Liver (tissue), 9 donors: ENCODE measurements around the gene CADM2. TPM values are rescaled to one million over a fixed set of nuclear protein-coding genes. Genes with fewer than 3 reads are reported as not detected.

ENCODE experiments used
- DNase-seq: peaks from one replicate; pipeline ENCODE4 v3.0.0-alpha.2; 2017; ENCODE audit warnings: low spot score
- H3K27ac ChIP-seq, 2 donors: one replicate each; pipeline ENCODE4 v1.7.0; 2013; ENCODE audit warnings: inconsistent platforms in 2 of 2, low read length in 2 of 2, control low read depth in 1 of 2, low read depth in 1 of 2, mild to moderate bottlenecking in 1 of 2
- H3K27me3 ChIP-seq, 4 donors: one replicate each; pipeline versions ENCODE4 v1.6.1 to v1.7.0; 2013; ENCODE audit warnings: low read length in 3 of 4, inconsistent platforms in 1 of 4, mild to moderate bottlenecking in 1 of 4, moderate library complexity in 1 of 4; ENCODE audit not compliant: control insufficient read depth in 4 of 4, insufficient read depth in 4 of 4
- H3K36me3 ChIP-seq, 4 donors: one replicate each; pipeline versions ENCODE4 v1.6.1 to v1.7.0; 2013; ENCODE audit warnings: low read length in 3 of 4, mild to moderate bottlenecking in 3 of 4, low read depth in 1 of 4, moderate library complexity in 1 of 4; ENCODE audit not compliant: control insufficient read depth in 4 of 4, insufficient read depth in 3 of 4
- H3K4me1 ChIP-seq, 4 donors: one replicate each; pipeline versions ENCODE4 v1.6.1 to v1.7.0; 2013; ENCODE audit warnings: low read length in 3 of 4, mild to moderate bottlenecking in 3 of 4, moderate library complexity in 1 of 4; ENCODE audit not compliant: control insufficient read depth in 4 of 4, insufficient read depth in 4 of 4
- H3K4me3 ChIP-seq, 3 donors: one replicate each; pipeline versions ENCODE4 v1.6.1 to v1.7.0; 2013; ENCODE audit warnings: low read length in 3 of 3, control low read depth in 1 of 3, low read depth in 1 of 3, mild to moderate bottlenecking in 1 of 3
- H3K9ac ChIP-seq, 2 donors: one replicate each; pipeline ENCODE4 v1.7.0; 2013; ENCODE audit warnings: low read length in 2 of 2, mild to moderate bottlenecking in 2 of 2, moderate library complexity in 2 of 2, control low read depth in 1 of 2, low read depth in 1 of 2
- H3K9me3 ChIP-seq, 4 donors: one replicate each; pipeline versions ENCODE4 v1.6.1 to v1.7.0; 2013; ENCODE audit warnings: low read length in 3 of 4; ENCODE audit not compliant: control insufficient read depth in 4 of 4
- EGR1 ChIP-seq, 2 donors: IDR thresholded peaks; 2 replicates each; pipeline ENCODE4 v1.6.1; 2016 to 2018; ENCODE audit warnings: antibody characterized with exemption in 2 of 2, low read depth in 2 of 2
- FOXA1 ChIP-seq: IDR thresholded peaks from 2 replicates; pipeline ENCODE4 v1.6.1; 2016; ENCODE audit warnings: antibody characterized with exemption
- FOXA2 ChIP-seq: IDR thresholded peaks from 2 replicates; pipeline ENCODE4 v1.6.1; 2016; ENCODE audit warnings: antibody characterized with exemption
- GABPA ChIP-seq, 2 donors: IDR thresholded peaks in 1 of 2; conservative IDR thresholded peaks in 1 of 2; 2 replicates each; pipeline ENCODE4 v1.6.1; 2016; ENCODE audit warnings: antibody characterized with exemption in 2 of 2, mild to moderate bottlenecking in 1 of 2, moderate library complexity in 1 of 2
- HNF4A ChIP-seq, 2 donors: conservative IDR thresholded peaks; 2 replicates each; pipeline ENCODE4 v1.6.1; 2016; ENCODE audit warnings: antibody characterized with exemption in 2 of 2, mild to moderate bottlenecking in 2 of 2
- HNF4G ChIP-seq: IDR thresholded peaks from 2 replicates; pipeline ENCODE4 v1.6.1; 2016; ENCODE audit warnings: antibody characterized with exemption
- JUND ChIP-seq, 2 donors: IDR thresholded peaks; 2 replicates each; pipeline ENCODE4 v1.6.1; 2016; ENCODE audit warnings: antibody characterized with exemption in 2 of 2
- NR2F2 ChIP-seq: IDR thresholded peaks from 2 replicates; pipeline ENCODE4 v1.6.1; 2016; ENCODE audit warnings: antibody characterized with exemption
- RAD21 ChIP-seq, 2 donors: IDR thresholded peaks; 2 replicates each; pipeline ENCODE4 v1.6.1; 2016; ENCODE audit warnings: antibody characterized with exemption in 2 of 2, mild to moderate bottlenecking in 2 of 2
- RXRA ChIP-seq, 2 donors: IDR thresholded peaks; 2 replicates each; pipeline ENCODE4 v1.6.1; 2017 to 2018; ENCODE audit warnings: antibody characterized with exemption in 2 of 2, mild to moderate bottlenecking in 1 of 2
- SP1 ChIP-seq: IDR thresholded peaks from 2 replicates; pipeline ENCODE4 v1.6.1; 2018; ENCODE audit warnings: antibody characterized with exemption, mild to moderate bottlenecking
- TAF1 ChIP-seq: conservative IDR thresholded peaks from 2 replicates; pipeline ENCODE4 v1.6.1; 2016; ENCODE audit warnings: antibody characterized with exemption, mild to moderate bottlenecking
- YY1 ChIP-seq: IDR thresholded peaks from 2 replicates; pipeline ENCODE4 v1.6.1; 2016; ENCODE audit warnings: antibody characterized with exemption, mild to moderate bottlenecking
- WGBS: extraction: QIAGEN DNeasy Blood & Tissue Kit; methylation state at CpG from one replicate; pipeline ENCODE4 v1.1.7; 2013; 5-methylcytosine and 5-hydroxymethylcytosine counted together
- polyA plus RNA-seq, 2 donors: library from polyadenylated mRNA; stranded (reverse) in 1 of 2; unstranded in 1 of 2; fragments of 200-250 nt in 1 of 2; fragments of >200 nt in 1 of 2; fragmentation: Nextera tagmentation in 1 of 2; extraction: Ambion mirVana in 1 of 2; gene quantifications; one replicate each; pipeline versions ENCODE4 v1.2.1 to v1.2.3, GENCODE V29; 2013 to 2015
- total RNA-seq, 2 donors: library from RNA; depleted of rRNA; stranded (reverse); fragments of >200 nt; gene quantifications; one replicate each; pipeline ENCODE4 v1.2.3, GENCODE V29; 2014
- TF ChIP-seq, protein P1 (sequence below): IDR thresholded peaks from 2 replicates; pipeline ENCODE4 v1.6.1; 2016; ENCODE audit warnings: antibody characterized with exemption, mild to moderate bottlenecking
- TF ChIP-seq, protein P2 (sequence below): IDR thresholded peaks from 2 replicates; pipeline ENCODE4 v1.6.1; 2016; ENCODE audit warnings: antibody characterized with exemption
- TF ChIP-seq, protein P3 (sequence below): IDR thresholded peaks from 2 replicates; pipeline ENCODE4 v1.6.1; 2016; ENCODE audit warnings: antibody characterized with exemption
- TF ChIP-seq, protein P4 (sequence below): fragments of 150-350 bp; IDR thresholded peaks from 2 replicates; pipeline ENCODE4 v1.5.1; 2017; ENCODE audit warnings: improper control_type of control experiment, low read depth, low read length; ENCODE audit not compliant: missing input control
- TF ChIP-seq, protein P5 (sequence below): IDR thresholded peaks from 2 replicates; pipeline ENCODE4 v1.6.1; 2016; ENCODE audit warnings: antibody characterized with exemption
- donor health status: healthy.
- donor health status: healthy.
- donor health status: healthy.
- donor health status: healthy.
- donor health status: healthy.

The CADM2 gene
- total and polyA plus RNA-seq, 4 donors = 0.35 to 0.92 (median 0.51) TPM

DNA sequence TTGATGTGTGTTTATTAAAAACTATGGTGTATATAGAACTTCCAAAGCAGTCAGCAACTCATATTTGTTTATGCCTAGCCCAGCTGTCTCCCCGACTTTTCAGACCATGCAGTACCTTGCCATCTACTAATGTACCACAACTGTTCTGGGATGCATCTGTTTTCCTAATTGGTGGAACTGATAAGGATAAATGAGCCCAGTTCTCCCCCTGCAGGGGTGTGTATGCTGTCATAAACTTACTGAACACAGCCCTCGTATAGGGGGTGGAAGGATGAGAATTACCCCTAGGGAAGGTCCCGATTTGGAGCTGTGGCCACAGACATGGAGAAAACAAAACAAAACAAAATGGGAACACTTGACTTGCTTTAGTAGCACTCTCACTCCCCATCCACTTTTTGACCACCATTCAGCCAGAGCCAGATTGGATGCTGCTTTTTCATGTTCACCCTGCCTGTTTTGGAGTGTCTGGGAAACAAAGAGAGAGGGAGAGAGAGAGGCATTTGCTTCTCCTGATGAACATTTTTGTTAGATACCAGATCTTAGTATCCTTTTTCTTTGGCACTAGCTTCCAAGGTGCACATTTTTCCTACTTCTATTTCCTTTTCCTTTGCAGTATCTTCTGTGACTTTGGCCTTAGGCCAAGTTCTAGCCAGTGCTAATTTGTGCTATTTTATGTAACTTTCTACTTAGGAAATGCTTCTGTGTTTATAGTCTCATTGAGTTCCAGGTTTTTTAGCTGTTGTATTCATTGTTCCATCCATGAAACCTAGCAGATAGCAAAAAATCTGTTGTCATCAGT is 29.1 kb downstream of the CADM2 start:
- H3K9ac ChIP-seq = no peak overlapping the region
- H3K4me3 ChIP-seq = no peak overlapping the region
- H3K9me3 ChIP-seq = no peaks in the 10 kb centered on the region
- no peak for DNase-seq
- H3K36me3 ChIP-seq = no peaks in the 10 kb centered on the region
- WGBS = 75% methylated on average over 3 of the region's 3 CpGs
- TF ChIP-seq JUND (IDR thresholded peaks at IDR 0.05) = no peak
- TF ChIP-seq EGR1 (IDR thresholded peaks at IDR 0.05; ENCODE audit: low read depth in 2 of 2) = no peak
- TF ChIP-seq, protein P1, sequence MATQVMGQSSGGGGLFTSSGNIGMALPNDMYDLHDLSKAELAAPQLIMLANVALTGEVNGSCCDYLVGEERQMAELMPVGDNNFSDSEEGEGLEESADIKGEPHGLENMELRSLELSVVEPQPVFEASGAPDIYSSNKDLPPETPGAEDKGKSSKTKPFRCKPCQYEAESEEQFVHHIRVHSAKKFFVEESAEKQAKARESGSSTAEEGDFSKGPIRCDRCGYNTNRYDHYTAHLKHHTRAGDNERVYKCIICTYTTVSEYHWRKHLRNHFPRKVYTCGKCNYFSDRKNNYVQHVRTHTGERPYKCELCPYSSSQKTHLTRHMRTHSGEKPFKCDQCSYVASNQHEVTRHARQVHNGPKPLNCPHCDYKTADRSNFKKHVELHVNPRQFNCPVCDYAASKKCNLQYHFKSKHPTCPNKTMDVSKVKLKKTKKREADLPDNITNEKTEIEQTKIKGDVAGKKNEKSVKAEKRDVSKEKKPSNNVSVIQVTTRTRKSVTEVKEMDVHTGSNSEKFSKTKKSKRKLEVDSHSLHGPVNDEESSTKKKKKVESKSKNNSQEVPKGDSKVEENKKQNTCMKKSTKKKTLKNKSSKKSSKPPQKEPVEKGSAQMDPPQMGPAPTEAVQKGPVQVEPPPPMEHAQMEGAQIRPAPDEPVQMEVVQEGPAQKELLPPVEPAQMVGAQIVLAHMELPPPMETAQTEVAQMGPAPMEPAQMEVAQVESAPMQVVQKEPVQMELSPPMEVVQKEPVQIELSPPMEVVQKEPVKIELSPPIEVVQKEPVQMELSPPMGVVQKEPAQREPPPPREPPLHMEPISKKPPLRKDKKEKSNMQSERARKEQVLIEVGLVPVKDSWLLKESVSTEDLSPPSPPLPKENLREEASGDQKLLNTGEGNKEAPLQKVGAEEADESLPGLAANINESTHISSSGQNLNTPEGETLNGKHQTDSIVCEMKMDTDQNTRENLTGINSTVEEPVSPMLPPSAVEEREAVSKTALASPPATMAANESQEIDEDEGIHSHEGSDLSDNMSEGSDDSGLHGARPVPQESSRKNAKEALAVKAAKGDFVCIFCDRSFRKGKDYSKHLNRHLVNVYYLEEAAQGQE = no peak
- no peak for TF ChIP-seq FOXA2
- no peak for TF ChIP-seq TAF1
- TF ChIP-seq YY1 = no peak
- no peak for TF ChIP-seq GABPA (IDR thresholded peaks at IDR 0.05 in 1 of 2, conservative IDR thresholded peaks at IDR 0.05 in 1 of 2)
- no peak for TF ChIP-seq RAD21 (IDR thresholded peaks at IDR 0.05)
- no peak for TF ChIP-seq SP1
- no peak for TF ChIP-seq FOXA1
- no peak for TF ChIP-seq HNF4A (conservative IDR thresholded peaks at IDR 0.05)
- TF ChIP-seq, protein P2, sequence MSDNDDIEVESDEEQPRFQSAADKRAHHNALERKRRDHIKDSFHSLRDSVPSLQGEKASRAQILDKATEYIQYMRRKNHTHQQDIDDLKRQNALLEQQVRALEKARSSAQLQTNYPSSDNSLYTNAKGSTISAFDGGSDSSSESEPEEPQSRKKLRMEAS = no peak
- TF ChIP-seq RXRA (IDR thresholded peaks at IDR 0.05) = no peak
- TF ChIP-seq NR2F2 = no peak
- TF ChIP-seq, protein P3, sequence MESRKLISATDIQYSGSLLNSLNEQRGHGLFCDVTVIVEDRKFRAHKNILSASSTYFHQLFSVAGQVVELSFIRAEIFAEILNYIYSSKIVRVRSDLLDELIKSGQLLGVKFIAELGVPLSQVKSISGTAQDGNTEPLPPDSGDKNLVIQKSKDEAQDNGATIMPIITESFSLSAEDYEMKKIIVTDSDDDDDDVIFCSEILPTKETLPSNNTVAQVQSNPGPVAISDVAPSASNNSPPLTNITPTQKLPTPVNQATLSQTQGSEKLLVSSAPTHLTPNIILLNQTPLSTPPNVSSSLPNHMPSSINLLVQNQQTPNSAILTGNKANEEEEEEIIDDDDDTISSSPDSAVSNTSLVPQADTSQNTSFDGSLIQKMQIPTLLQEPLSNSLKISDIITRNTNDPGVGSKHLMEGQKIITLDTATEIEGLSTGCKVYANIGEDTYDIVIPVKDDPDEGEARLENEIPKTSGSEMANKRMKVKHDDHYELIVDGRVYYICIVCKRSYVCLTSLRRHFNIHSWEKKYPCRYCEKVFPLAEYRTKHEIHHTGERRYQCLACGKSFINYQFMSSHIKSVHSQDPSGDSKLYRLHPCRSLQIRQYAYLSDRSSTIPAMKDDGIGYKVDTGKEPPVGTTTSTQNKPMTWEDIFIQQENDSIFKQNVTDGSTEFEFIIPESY = no peak
- TF ChIP-seq, protein P4, sequence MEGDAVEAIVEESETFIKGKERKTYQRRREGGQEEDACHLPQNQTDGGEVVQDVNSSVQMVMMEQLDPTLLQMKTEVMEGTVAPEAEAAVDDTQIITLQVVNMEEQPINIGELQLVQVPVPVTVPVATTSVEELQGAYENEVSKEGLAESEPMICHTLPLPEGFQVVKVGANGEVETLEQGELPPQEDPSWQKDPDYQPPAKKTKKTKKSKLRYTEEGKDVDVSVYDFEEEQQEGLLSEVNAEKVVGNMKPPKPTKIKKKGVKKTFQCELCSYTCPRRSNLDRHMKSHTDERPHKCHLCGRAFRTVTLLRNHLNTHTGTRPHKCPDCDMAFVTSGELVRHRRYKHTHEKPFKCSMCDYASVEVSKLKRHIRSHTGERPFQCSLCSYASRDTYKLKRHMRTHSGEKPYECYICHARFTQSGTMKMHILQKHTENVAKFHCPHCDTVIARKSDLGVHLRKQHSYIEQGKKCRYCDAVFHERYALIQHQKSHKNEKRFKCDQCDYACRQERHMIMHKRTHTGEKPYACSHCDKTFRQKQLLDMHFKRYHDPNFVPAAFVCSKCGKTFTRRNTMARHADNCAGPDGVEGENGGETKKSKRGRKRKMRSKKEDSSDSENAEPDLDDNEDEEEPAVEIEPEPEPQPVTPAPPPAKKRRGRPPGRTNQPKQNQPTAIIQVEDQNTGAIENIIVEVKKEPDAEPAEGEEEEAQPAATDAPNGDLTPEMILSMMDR = no peak
- TF ChIP-seq HNF4G = no peak
- TF ChIP-seq, protein P5, sequence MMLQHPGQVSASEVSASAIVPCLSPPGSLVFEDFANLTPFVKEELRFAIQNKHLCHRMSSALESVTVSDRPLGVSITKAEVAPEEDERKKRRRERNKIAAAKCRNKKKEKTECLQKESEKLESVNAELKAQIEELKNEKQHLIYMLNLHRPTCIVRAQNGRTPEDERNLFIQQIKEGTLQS = no peak
- no peaks in the 10 kb centered on the region for H3K27me3 ChIP-seq
- H3K27ac ChIP-seq = no peak overlapping the region
- H3K4me1 ChIP-seq = peaks cover 0 to 9% (median under 1%) of the 10 kb centered on the region in 4 donors
